Mesothelial cell of epicardium (in vitro differentiated cells): ENCODE results near the gene PAMR1. TPM values are rescaled to one million over a fixed set of nuclear protein-coding genes. Genes with fewer than 3 reads are reported as not detected.

Source experiments
- DNase-seq, 2 experiments: peaks; one replicate each; pipeline ENCODE4 v3.0.0; 2021; ENCODE audit warnings: low spot score in 2 of 2; ENCODE audit not compliant: unreplicated experiment in 2 of 2
- H3K27ac Mint-ChIP-seq: 2 replicates; pipeline ENCODE4 v1.8.0; 2021; ENCODE audit warnings: mixed read lengths
- H3K27me3 Mint-ChIP-seq: 2 replicates; pipeline ENCODE4 v1.8.0; 2021; ENCODE audit warnings: low read depth, mixed read lengths
- H3K36me3 Mint-ChIP-seq: 2 replicates; pipeline ENCODE4 v1.8.0; 2021; ENCODE audit warnings: mixed read lengths
- H3K4me1 Mint-ChIP-seq: 2 replicates; pipeline ENCODE4 v1.8.0; 2021; ENCODE audit warnings: mixed read lengths
- H3K4me3 Mint-ChIP-seq: 2 replicates; pipeline ENCODE4 v1.8.0; 2021; ENCODE audit warnings: mild to moderate bottlenecking, moderate library complexity, mixed read lengths
- H3K9me3 Mint-ChIP-seq: 2 replicates; pipeline ENCODE4 v1.8.0; 2021; ENCODE audit warnings: mixed read lengths
- total RNA-seq: library from RNA; stranded (reverse); gene quantifications from 3 replicates; pipeline ENCODE4 v1.2.1, GENCODE V29; 2021
- TF ChIP-seq, protein P1 (sequence below): fragments of 200-600 bp; sonication (generic); IDR thresholded peaks from one replicate; pipeline ENCODE4 v1.5.0; 2021; ENCODE audit warnings: antibody characterized with exemption; ENCODE audit not compliant: unreplicated experiment

PAMR1 gene
- total RNA-seq, 1 donor from 2014 or later: 38.3 TPM

DNA sequence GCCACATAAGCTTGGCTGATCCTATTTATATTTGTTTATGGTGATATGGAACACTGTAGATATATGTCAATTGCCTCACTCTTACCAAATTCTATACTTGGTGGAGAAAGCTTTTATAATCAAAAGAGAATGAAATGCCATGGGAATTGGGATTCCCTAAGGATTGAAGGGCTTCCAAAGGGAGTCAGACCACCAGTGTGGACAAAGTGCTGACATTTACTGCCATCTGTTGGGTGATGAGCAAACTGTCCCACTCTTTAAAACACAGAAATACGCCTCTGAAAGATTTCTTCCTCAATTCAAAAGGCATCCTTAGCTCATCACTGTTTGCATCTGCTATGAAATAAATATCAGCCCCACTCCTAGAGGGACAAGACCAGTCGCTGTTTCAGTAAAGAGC lies 113.1 kb downstream of the PAMR1 start:
- H3K9me3 Mint-ChIP-seq: no peaks in the 10 kb centered on the region
- no peaks in the 10 kb centered on the region for H3K4me1 Mint-ChIP-seq
- peaks cover 57% of the 10 kb centered on the region for H3K27me3 Mint-ChIP-seq
- no peak overlapping the region for H3K4me3 Mint-ChIP-seq
- H3K36me3 Mint-ChIP-seq: no peaks in the 10 kb centered on the region
- DNase-seq: no peak
- no peak overlapping the region for H3K27ac Mint-ChIP-seq
- TF ChIP-seq, protein P1, sequence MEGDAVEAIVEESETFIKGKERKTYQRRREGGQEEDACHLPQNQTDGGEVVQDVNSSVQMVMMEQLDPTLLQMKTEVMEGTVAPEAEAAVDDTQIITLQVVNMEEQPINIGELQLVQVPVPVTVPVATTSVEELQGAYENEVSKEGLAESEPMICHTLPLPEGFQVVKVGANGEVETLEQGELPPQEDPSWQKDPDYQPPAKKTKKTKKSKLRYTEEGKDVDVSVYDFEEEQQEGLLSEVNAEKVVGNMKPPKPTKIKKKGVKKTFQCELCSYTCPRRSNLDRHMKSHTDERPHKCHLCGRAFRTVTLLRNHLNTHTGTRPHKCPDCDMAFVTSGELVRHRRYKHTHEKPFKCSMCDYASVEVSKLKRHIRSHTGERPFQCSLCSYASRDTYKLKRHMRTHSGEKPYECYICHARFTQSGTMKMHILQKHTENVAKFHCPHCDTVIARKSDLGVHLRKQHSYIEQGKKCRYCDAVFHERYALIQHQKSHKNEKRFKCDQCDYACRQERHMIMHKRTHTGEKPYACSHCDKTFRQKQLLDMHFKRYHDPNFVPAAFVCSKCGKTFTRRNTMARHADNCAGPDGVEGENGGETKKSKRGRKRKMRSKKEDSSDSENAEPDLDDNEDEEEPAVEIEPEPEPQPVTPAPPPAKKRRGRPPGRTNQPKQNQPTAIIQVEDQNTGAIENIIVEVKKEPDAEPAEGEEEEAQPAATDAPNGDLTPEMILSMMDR: no peak

DNA sequence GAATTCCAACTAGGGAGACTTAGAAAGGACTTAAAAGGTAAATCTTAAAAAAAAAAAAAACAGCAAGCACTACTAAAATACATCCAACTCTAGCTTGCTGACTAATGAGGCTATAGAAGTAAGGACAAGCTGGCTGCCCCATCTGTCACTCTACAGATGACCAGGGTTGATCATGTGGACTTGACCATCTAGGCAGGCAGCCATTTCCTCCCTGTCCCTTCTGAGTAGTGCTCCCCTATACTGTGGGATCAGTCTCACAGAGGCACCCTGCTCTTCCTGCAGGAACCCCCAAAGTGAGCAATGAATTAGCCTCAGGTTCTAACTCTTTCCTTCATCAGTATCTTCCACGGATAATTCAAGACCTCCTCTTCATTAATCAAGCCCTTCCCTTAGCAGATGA lies 118.4 kb downstream of the PAMR1 start:
- Mint-ChIP-seq H3K4me3 (no peak overlapping the region), H3K36me3 (no peaks in the 10 kb centered on the region), H3K4me1 (peaks cover 10% of the 10 kb centered on the region), H3K27me3 (peaks cover 16% of the 10 kb centered on the region), H3K27ac (no peak overlapping the region), H3K9me3 (no peaks in the 10 kb centered on the region)
- TF ChIP-seq, protein P1: no peak
- no peak for DNase-seq

DNA sequence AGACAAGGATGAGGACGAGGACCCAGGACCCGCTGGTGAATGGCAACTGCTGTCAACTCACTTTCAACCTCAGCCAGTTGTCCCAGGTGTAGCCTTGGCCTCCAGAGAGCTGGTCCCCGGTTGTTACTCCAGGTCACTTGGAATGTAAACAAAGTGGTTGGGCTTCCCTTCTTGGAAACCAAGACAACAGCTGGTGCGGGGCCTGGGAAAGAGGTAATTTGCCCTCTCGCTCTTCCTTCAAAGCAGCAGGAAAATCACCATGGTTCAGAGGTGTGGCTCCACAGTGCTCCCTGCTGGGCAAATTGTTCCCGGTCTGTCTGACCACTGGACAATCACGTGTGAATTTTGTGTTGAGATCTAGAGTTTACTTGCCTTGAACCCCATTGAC lies 121.0 kb downstream of the PAMR1 start:
- no peaks in the 10 kb centered on the region for H3K9me3 Mint-ChIP-seq
- TF ChIP-seq, protein P1: no peak
- H3K27me3 Mint-ChIP-seq: peaks cover 2% of the 10 kb centered on the region
- no peak overlapping the region for H3K4me3 Mint-ChIP-seq
- no peaks in the 10 kb centered on the region for H3K36me3 Mint-ChIP-seq
- no peak for DNase-seq
- peaks cover 16% of the 10 kb centered on the region for H3K4me1 Mint-ChIP-seq
- no peak overlapping the region for H3K27ac Mint-ChIP-seq

DNA sequence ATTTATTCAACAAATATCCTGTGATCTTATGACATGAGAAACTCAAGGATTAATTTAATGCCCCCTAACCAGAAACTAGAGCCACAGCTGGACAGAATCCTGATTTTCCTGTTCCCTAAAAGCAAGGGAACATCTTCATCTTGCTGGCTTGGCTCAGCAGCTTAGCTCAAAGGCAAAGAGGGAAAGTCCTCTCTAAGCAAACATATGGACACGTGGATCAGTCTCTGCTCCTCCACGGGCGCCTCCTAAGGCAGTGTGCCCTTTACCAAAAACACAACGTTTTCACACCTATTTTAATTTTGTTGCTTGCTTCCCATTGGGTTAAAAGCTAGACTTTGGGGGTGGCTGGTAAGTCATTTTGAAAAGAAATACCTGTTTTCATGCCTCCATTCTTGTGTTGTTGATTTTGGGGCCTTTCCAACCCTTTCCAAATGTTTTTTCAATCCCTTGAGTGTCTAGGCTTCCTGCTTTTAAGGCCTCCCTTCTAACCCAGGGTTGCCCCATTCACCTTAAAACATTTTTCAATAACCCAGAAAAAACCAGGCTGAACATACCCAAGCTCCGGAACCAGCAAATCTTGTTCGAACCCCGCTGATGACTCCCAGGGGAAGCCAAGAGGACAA lies 121.5 kb downstream of the PAMR1 start:
- no peak for DNase-seq
- Mint-ChIP-seq H3K9me3 (no peaks in the 10 kb centered on the region), H3K27ac (no peak overlapping the region), H3K27me3 (peaks cover 6% of the 10 kb centered on the region), H3K4me3 (no peak overlapping the region), H3K36me3 (no peaks in the 10 kb centered on the region), H3K4me1 (peaks cover 16% of the 10 kb centered on the region)
- TF ChIP-seq, protein P1: no peak

DNA sequence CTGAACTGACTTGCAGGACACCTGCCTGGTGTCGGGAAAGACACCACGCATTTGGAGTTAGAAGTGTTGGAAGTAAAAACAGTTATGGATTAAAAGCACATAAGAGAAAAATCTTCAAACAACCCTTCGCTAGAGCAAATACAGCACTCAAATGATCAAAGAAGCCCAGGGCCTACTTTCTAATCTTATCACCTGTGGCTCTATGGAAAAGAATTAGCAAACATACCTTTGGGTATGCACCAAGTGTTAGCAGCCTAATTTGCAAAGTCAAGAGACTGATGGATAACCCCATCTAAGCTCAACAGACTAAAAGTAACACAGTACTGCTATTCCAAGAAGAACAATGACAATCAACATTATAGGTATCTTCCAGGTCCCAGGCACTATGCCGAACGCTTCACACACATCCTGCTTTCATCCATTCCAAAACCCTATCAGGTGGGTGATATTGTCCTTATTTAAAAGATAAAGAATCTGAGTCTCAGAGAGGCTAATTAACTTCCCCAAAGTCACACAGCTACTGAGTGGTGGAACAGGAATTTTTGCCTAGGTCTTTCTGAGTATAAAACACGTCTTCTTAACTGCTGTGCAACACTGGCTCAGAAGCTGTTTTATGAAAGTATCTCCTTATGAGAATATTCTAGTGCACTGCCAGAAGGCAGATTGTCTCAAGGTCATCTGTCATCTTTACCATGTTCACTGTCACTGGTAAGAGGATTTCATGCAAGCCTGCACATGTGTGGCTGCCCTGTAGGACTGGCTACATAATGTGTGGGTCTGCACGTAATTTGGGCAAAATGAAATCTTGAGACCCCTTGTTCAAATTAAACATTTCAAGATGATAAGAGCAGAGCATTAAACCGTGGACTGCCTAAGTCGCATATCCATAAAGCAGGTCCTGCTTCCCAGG lies 122.4 kb downstream of the PAMR1 start:
- Mint-ChIP-seq H3K9me3 (peaks cover 4% of the 10 kb centered on the region), H3K27ac (no peak overlapping the region), H3K27me3 (peaks cover 6% of the 10 kb centered on the region), H3K4me3 (no peak overlapping the region), H3K36me3 (no peaks in the 10 kb centered on the region), H3K4me1 (peaks cover 16% of the 10 kb centered on the region)
- TF ChIP-seq, protein P1: no peak
- DNase-seq: no peak
